Adipocyte (in vitro differentiated cells): ENCODE results near the gene MAPKAPK2.
A peak's percentile ranks its signal among the peaks of the same experiment; 100 is the strongest.

Experiments used
- DNase-seq: peaks from one replicate; pipeline ENCODE4 v3.0.0-alpha.2; 2015; ENCODE audit warnings: low read depth
- H3K27me3 ChIP-seq: replicated peaks from 2 replicates; pipeline ENCODE4 v1.7.0; 2013; ENCODE audit warnings: mild to moderate bottlenecking, low read length, moderate library complexity; ENCODE audit not compliant: control insufficient read depth, insufficient read depth
- H3K36me3 ChIP-seq: 2 replicates; pipeline ENCODE4 v1.7.0; 2013; ENCODE audit warnings: low read length, mild to moderate bottlenecking, moderate library complexity; ENCODE audit not compliant: control insufficient read depth, insufficient read depth, severe bottlenecking
- H3K4me1 ChIP-seq: 2 replicates; pipeline ENCODE4 v1.7.0; 2013; ENCODE audit warnings: mild to moderate bottlenecking, low read length, moderate library complexity; ENCODE audit not compliant: control insufficient read depth, insufficient read depth
- H3K4me3 ChIP-seq: 2 replicates; pipeline ENCODE4 v1.7.0; 2013; ENCODE audit warnings: mild to moderate bottlenecking, low read length, moderate library complexity
- H3K9ac ChIP-seq: 2 replicates; pipeline ENCODE4 v1.7.0; 2013; ENCODE audit warnings: mild to moderate bottlenecking, low read length, moderate library complexity
- H3K9me3 ChIP-seq: 2 replicates; pipeline ENCODE4 v1.7.0; 2013; ENCODE audit warnings: mild to moderate bottlenecking, low read length, moderate library complexity; ENCODE audit not compliant: control insufficient read depth

The MAPKAPK2 gene

DNA sequence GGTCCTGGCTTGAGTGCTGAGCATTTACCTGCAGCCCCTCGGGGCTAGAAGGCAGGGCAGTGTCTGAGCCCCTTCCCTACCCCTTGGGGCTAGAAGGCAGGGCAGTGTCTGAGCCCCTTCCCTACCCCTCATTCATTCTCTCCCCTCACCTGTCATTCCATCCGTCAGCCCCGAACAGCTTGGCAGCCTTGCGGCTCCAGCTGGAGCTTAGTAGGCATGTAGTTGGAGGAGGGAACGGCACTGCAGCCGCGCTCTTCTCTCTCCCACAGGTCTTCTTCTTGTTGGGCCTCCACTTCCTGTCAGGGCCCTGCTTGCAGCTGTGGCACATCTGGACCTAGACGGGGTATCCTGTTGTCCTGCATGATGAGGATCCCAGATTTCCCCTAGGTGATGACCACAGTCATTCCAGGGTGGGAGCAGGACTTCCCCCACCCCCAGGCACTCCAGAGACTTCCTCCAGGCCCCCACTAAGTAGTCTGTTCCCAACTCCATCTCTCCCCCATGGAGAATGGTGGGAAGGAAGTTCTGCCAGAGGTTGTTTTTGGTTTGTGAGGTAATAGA, 22.2 kb downstream of the MAPKAPK2 start:
- Histone ChIP-seq H3K9ac (peak overlapping the region; percentile 46), H3K4me1 (peaks cover 76% of the 10 kb centered on the region)

DNA sequence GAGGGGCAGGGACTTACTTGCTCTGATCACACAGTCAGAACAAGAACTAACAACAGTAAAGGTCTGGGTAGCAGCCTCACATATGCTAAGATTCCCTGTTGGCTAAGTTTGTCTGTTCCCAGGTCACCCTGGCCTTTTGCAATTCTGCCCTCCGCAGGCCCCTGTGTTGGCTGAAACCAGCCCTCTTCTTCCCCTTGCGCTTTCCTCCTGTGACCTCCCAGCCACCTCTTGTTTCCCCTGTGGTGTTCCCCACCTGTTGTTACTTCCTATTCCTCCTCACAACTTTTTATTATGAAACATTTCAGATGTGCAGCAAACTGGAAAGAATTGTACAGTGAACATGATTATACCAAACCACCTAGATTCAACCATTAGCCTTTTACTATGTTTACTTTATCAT, 23.4 kb downstream of the MAPKAPK2 start:
- Histone ChIP-seq H3K27me3 (no peaks in the 10 kb centered on the region), H3K4me1 (peaks cover 72% of the 10 kb centered on the region), H3K9ac (peak overlapping the region; percentile 46), H3K4me3 (no peak overlapping the region), H3K9me3 (no peaks in the 10 kb centered on the region), H3K36me3 (no peaks in the 10 kb centered on the region)
- no peak for DNase-seq

More for the DNA sequence above, 22.2 kb downstream of the MAPKAPK2 start:
- no peaks in the 10 kb centered on the region for H3K9me3 ChIP-seq
- no peaks in the 10 kb centered on the region for H3K27me3 ChIP-seq
- H3K4me3 ChIP-seq = peak overlapping the region; percentile 53
- DNase-seq = no peak
- H3K36me3 ChIP-seq = no peaks in the 10 kb centered on the region

DNA sequence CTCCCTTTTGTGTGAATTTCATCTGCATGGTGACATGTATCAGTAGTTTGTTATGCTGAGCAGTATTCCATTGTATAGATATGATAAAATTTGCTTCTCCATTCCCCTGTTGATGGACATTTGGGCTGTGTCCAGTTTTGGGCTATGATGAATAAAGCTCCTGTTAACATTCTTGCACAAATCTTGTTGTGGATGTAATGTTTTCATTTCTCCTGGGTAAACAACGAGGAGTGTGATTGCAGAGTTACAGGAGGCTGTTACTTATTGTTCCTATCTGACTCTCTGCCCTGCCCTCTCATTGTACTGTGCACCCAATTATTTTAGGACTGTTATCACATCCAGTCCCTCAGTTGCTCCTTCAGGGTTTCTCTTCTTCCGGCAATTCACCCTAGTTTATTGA, 24.2 kb downstream of the MAPKAPK2 start:
- Histone ChIP-seq H3K4me1 (peaks cover 71% of the 10 kb centered on the region), H3K36me3 (no peaks in the 10 kb centered on the region), H3K4me3 (no peak overlapping the region), H3K9ac (no peak overlapping the region), H3K9me3 (no peaks in the 10 kb centered on the region), H3K27me3 (no peaks in the 10 kb centered on the region)
- DNase-seq = no peak

DNA sequence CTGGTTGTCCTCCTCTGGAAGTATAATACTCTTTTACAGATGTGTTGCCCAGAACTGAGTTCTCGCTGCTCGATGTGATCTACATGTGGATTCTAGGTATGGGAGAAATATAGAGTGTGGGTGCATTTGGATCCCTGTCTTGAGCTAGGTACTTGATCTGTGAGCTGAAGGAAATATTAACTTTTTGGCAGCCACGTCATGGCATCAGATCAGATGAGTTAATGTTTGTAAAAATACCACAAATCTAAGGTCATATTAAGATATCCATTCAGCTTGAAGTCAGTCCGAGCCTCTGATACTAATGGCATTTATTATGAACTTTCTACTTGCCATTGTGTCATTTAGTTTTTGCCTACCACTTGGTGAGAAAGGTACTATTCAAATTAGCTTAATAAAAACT, 24.6 kb downstream of the MAPKAPK2 start:
- H3K9ac ChIP-seq = no peak overlapping the region
- H3K4me1 ChIP-seq = peaks cover 74% of the 10 kb centered on the region
- no peaks in the 10 kb centered on the region for H3K36me3 ChIP-seq
- no peak overlapping the region for H3K4me3 ChIP-seq
- H3K27me3 ChIP-seq = no peaks in the 10 kb centered on the region
- no peaks in the 10 kb centered on the region for H3K9me3 ChIP-seq
- DNase-seq = no peak

DNA sequence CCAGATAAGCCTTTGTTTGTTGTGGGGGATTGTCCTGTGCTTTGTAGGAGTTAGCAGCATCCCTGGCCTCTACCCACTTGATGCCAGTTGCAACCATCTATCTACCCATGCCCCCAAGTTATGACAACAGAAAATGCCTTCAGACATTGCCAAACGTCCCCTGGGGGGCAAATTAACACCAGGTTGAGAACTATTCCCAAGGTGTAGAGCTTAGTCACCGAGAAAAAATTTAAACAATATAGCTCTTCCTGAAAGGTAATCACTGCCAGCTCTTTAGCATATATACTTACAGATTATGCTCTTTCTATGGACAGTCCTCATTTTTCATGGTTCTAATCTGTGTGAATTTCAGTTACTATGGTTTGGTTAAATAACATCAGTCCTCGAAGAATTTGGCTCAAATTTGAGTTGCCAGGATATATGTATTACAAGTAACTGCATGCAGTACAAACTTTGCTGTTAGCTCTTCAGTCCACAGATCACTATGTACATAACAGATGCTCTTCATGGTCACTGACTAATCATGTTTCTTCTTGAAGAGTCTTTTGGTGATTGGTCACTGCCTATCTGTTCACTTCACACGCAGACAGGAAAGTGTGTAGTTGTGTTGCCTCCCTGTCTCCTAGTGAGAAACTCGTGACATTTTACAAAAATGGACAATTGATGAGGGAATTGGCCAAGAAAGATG, 25.2 kb downstream of the MAPKAPK2 start:
- no peak for DNase-seq
- peaks cover 74% of the 10 kb centered on the region for H3K4me1 ChIP-seq
- no peak overlapping the region for H3K4me3 ChIP-seq
- H3K36me3 ChIP-seq = no peaks in the 10 kb centered on the region
- no peaks in the 10 kb centered on the region for H3K9me3 ChIP-seq
- H3K9ac ChIP-seq = no peak overlapping the region
- no peaks in the 10 kb centered on the region for H3K27me3 ChIP-seq

DNA sequence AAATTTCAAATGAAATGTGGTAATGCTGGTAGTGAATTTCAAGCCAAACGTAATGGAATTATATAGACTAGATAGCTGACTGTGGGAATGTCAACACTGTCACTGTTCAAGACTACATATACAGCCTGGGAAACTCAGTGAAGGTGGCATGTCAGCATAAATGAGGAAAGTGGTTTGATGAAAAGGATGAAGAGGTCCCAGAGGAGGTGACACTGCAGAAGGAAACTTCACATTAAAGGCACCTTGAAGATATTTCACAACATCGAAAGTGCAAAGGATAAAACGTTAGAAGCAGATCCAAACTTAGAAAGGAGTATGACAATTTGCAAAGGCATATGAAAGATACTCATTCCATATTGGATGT, 25.7 kb downstream of the MAPKAPK2 start:
- Histone ChIP-seq H3K4me3 (no peak overlapping the region), H3K4me1 (peaks cover 74% of the 10 kb centered on the region), H3K27me3 (no peaks in the 10 kb centered on the region), H3K36me3 (no peaks in the 10 kb centered on the region), H3K9me3 (no peaks in the 10 kb centered on the region), H3K9ac (no peak overlapping the region)
- DNase-seq = no peak

DNA sequence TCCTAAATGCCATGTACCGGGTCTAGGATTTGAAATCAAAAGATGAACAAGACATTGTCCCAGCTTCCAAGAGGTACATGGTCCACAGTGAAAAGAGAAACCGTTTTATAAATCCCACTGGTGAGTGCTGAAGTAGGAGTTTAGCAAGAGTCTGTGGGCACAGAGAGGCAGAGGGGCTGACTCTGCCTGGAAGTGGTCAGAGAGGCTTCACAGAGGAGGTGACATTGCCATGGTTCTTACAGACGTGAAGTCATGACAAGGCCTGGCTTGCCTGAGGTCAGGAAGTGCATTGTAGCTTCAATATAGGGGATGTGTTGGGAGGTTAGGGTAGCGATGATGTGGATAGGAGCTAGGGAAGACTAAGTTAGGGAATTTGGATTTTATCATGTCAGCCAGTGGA, 28.4 kb downstream of the MAPKAPK2 start:
- Histone ChIP-seq H3K4me1 (peaks cover 69% of the 10 kb centered on the region), H3K9ac (no peak overlapping the region), H3K4me3 (no peak overlapping the region), H3K27me3 (no peaks in the 10 kb centered on the region), H3K36me3 (no peaks in the 10 kb centered on the region), H3K9me3 (no peaks in the 10 kb centered on the region)
- DNase-seq = no peak

DNA sequence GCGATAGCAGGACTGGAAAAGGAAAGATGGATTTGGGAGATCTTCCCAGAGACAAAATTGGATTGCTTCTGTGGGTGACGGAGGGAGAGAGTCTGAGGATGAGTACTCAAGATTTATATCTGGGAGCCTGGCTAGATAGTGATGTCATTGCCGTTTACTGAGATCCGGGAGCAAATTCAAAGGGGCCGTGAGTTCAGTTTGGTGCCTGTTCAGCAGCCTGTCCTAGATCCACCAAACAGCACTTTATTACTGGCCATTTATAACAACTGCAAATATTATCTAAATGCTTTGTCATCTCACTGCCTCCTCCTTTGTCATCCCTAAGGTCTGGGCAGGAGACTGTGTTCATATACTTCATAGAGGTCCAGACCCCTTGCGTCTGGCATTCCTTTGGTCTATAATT, 29.2 kb downstream of the MAPKAPK2 start:
- Histone ChIP-seq H3K9me3 (no peaks in the 10 kb centered on the region), H3K9ac (peak overlapping the region; percentile 5), H3K27me3 (no peaks in the 10 kb centered on the region), H3K4me1 (peaks cover 62% of the 10 kb centered on the region), H3K36me3 (no peaks in the 10 kb centered on the region), H3K4me3 (no peak overlapping the region)
- no peak for DNase-seq

DNA sequence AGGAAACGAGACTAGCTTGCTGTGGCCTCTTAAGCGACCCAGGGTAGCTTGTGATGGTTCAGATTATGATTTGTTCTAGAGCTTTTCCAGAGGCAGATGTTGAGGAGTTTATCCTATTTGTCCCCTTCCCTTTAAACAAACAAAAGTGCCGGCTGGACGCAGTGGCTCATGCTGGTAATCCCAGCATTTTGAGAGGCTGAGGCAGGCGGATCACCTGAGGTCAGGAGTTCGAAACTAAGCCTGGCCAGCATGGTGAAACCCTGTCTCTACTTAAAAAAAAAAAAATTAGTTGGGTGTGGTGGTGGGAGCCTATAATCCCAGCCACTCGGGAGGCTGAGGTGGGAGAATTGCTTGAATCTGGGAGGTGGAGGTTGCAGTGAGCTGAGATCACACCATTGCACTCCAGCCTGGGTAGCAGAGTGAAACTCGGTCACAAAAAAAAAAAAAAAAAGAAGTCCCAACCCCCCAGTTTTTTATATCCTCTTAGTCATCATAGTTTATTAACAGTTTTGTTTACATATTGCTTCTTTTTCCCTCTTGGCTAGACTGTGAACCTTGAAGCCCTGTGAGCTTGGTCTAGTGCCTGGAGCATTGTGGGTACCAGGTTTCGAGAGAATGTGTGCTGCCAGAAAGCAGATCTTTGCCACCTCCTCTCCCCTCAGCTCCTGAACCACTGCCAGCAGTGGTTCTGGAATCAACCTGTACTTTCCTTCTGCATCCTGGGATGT, 29.8 kb downstream of the MAPKAPK2 start:
- Histone ChIP-seq H3K4me1 (peaks cover 56% of the 10 kb centered on the region), H3K27me3 (no peaks in the 10 kb centered on the region), H3K9ac (peak overlapping the region; percentile 5), H3K9me3 (no peaks in the 10 kb centered on the region), H3K4me3 (no peak overlapping the region), H3K36me3 (no peaks in the 10 kb centered on the region)
- DNase-seq = peak; percentile 52

DNA sequence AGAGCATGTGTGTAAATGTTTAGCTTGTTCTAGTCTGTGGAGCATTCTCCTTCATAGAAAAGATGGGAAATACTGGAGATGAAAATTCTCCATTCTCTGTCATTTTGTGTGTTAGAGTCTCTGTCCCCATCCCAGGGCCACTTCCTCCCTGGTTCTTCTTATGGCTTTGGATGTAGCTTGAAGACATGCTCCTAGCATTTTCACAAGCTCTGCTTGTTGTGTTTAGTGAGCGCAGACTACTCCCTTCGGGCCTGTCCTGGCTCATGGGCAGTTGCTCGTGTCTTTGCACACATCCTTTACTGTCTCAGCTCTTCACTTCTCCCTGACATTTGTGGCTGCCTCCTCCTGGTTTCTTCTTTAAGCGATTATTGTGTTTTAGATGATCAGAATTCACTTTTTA, 30.4 kb downstream of the MAPKAPK2 start:
- Histone ChIP-seq H3K4me1 (peaks cover 50% of the 10 kb centered on the region), H3K27me3 (no peaks in the 10 kb centered on the region), H3K9me3 (no peaks in the 10 kb centered on the region), H3K36me3 (no peaks in the 10 kb centered on the region), H3K4me3 (no peak overlapping the region), H3K9ac (no peak overlapping the region)
- no peak for DNase-seq

DNA sequence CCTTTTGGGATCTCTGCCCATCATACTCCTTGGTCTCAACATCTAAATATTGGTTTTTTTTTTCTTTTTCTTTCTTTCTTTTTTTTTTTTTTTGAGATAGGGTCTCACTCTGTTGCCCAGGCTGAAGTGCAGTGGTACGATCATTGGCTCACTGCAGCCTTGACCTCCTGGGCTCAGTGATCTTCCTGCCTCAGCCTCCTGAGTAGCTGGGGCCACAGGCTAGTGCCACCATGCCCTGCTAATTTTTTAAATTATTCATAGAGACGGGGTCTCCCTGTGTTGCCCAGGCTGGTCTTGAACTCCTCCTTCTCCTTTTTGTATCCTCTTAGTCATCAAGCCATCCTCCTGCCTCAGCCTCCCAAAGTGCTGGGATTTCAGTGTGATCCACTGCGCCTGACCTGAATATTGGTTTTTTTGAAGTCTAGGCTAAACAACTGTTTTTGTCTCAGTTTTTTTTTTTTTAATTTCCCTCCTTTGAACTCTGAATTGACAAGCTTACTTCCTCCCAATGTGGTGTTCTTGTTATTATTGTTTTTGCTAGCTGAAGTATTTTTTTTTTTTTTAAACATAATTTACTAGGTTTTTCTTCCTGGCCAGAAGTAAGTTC, 30.9 kb downstream of the MAPKAPK2 start:
- Histone ChIP-seq H3K36me3 (no peaks in the 10 kb centered on the region), H3K4me1 (peaks cover 46% of the 10 kb centered on the region), H3K4me3 (no peak overlapping the region), H3K9ac (no peak overlapping the region), H3K27me3 (no peaks in the 10 kb centered on the region), H3K9me3 (no peaks in the 10 kb centered on the region)
- no peak for DNase-seq
